ENCODE results near the gene PMEPA1.

DNA sequence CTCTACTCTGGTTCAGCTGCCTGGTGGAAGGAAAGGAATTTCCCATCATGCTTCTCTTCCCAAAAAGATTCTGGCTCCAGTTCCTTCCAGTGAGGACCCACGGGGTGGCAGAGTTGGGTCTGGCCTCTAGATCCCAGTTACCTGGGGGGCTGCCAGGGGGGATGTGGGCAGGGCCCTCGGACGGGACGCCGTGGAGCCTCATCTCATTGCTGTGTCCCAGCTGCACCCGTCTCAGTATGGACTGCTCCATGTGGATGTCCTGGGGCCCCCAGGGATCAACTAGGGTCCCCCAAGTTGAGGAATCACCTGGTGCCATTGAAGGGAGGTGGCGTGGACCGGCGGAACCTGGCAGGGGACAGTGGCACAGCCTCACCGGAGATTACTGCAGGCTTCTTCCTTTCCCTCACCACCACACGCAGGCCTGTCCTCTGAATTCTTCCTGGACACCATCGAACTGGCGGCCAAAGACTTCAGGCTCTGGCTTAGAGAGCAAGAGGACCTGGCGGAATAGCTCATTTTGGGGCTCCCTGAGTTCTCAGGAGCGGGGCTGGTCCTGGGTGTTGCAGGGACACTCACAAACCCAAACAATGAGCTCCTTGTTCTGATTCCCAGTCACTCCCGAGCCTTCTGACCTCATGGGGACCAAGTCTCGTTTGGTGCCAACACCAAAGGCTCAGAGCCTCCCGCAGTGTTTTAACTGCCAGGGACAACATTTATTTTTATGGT is 98.1 kb downstream of the PMEPA1 start:
- TF ChIP-seq EZH2 (IDR thresholded peaks at IDR 0.05) (no peak), POLR2AphosphoS5 (IDR thresholded peaks at IDR 0.05; ENCODE audit: borderline replicate concordance, low read depth, low read length) (no peak), FOXP2 (optimal IDR thresholded peaks at IDR 0.05; ENCODE audit: control extremely low read depth, extremely low read length, insufficient read depth) (no peak)
